Measurements from ENCODE around the gene OR13J1. TPM values are rescaled to one million over a fixed set of nuclear protein-coding genes. Genes with fewer than 3 reads are reported as not detected.
A peak's percentile ranks its signal among the peaks of the same experiment; 100 is the strongest.

OR13J1 gene
- total and polyA plus RNA-seq, 5 donors from 2014 or later = not detected

DNA sequence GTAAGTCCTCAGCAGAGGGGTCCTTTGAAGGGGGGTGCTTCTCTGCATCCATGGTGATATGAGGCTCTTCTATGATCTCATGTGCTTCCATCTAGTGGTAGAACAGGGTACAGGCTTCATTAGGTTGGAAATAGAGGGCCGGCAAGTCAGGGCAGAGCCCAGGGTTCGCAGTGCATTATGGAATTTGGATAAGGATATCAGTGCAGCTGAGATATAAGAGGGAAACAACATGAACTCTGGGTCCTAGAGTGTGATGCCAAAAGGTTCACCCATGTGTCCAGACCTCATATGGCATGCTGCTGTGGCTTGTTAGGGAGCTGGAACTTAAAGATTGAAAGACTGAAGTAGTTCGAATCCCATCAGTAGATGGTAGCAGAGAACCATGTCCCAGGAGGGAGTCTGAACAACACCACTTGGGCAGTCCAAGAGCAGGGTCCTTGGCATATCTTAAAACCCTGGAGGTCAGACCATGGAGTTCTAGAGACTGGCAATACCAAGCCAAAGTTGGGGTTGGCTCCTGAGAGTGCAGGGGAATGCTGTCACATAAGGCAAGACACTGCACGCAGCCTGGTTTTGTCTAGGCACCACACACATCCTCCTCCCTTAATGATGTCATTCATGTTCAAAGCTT, 44.0 kb downstream of the OR13J1 start:
- H3K4me1 Mint-ChIP-seq = peaks cover 5 to 32% (median 24%) of the 10 kb centered on the region in 4 donors
- no peaks in the 10 kb centered on the region for H3K9me3 Mint-ChIP-seq
- no peaks in the 10 kb centered on the region for H3K27me3 Mint-ChIP-seq
- peak overlapping the region; percentile 15 to 72 (median 63) for H3K4me3 Mint-ChIP-seq
- Histone ChIP-seq H3K9me3 (ENCODE audit: control insufficient read depth in 2 of 2, low read length in 2 of 2) (no peaks in the 10 kb centered on the region), H3K27ac (ENCODE audit: insufficient read depth, low read length, poor library complexity, severe bottlenecking) (no peak overlapping the region), H3K27me3 (ENCODE audit: control insufficient read depth, insufficient read depth, low read length) (no peaks in the 10 kb centered on the region), H3K4me3 (ENCODE audit: low read depth, low read length) (no peak overlapping the region), H3K4me1 (ENCODE audit: control insufficient read depth, insufficient read depth, low read length, poor library complexity, severe bottlenecking) (peaks cover 15% of the 10 kb centered on the region), H3K36me3 (ENCODE audit: control insufficient read depth, insufficient read depth, low read length) (no peaks in the 10 kb centered on the region)
- DNase-seq (peak; percentile 11 to 69 (median 57)), ATAC-seq (ENCODE audit: low read depth in 2 of 2) (peak; percentile 27 to 29)
- no peaks in the 10 kb centered on the region for H3K36me3 Mint-ChIP-seq
- peak overlapping the region in 1 of 3 donors; percentile 47 for H3K27ac Mint-ChIP-seq

DNA sequence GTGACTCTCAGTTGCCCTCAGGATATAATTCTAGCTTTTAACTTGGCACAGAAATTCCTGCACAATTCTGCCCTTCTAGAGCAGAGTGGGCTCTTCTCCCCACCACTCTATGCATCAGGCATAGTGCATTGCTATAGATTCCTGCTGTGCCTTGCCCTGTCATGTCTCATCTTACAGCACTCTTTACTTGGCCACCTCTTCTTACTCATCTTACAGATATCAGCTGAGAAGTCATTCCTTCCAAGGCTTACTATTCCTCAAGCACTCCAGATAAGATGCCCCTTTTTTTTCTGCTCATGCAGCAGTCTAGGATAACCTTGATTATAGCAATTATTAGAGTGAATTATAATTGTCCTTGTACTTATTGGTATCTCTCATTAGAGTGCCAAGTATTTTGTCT, 47.3 kb downstream of the OR13J1 start:
- no peak overlapping the region for H3K4me3 Mint-ChIP-seq
- Histone ChIP-seq H3K27me3 (ENCODE audit: control insufficient read depth, insufficient read depth, low read length) (no peaks in the 10 kb centered on the region), H3K36me3 (ENCODE audit: control insufficient read depth, insufficient read depth, low read length) (no peaks in the 10 kb centered on the region), H3K9me3 (ENCODE audit: control insufficient read depth in 2 of 2, low read length in 2 of 2) (no peaks in the 10 kb centered on the region), H3K4me1 (ENCODE audit: control insufficient read depth, insufficient read depth, low read length, poor library complexity, severe bottlenecking) (no peaks in the 10 kb centered on the region), H3K4me3 (ENCODE audit: low read depth, low read length) (no peak overlapping the region), H3K27ac (ENCODE audit: insufficient read depth, low read length, poor library complexity, severe bottlenecking) (no peak overlapping the region)
- no peaks in the 10 kb centered on the region for H3K36me3 Mint-ChIP-seq
- ATAC-seq (ENCODE audit: low read depth in 2 of 2) (no peak), DNase-seq (no peak)
- peaks cover 2 to 13% (median 5%) of the 10 kb centered on the region in 4 donors for H3K4me1 Mint-ChIP-seq
- no peaks in the 10 kb centered on the region for H3K27me3 Mint-ChIP-seq
- H3K9me3 Mint-ChIP-seq = no peaks in the 10 kb centered on the region
- H3K27ac Mint-ChIP-seq = peak overlapping the region in 1 of 3 donors; percentile 26

DNA sequence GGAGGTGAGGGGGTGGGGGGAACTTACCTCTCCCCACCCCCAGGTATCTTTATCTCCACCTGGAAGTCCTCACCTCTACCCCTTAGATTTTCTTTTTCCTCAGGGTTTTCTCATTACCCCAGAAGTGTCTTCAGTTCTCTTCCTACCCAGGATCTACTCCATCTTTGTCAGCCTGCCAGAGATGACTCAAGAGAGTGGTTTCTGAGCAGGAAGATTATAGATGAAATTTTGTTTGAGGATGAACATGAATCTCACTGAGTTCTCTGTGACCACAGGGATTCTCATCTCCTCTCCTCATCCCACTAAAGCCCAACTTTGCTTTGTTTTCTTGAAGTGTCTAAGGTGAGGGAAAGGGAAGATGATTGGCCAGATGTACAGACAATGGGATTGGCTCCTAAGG, 50.1 kb downstream of the OR13J1 start:
- H3K4me3 Mint-ChIP-seq = no peak overlapping the region
- no peak for DNase-seq
- peaks cover 3% of the 10 kb centered on the region for H3K27me3 ChIP-seq (ENCODE audit: control insufficient read depth, insufficient read depth, low read length)
- H3K4me3 ChIP-seq (ENCODE audit: low read depth, low read length) = no peak overlapping the region
- peaks cover 3 to 7% (median 6%) of the 10 kb centered on the region in 4 donors for H3K4me1 Mint-ChIP-seq
- H3K9me3 Mint-ChIP-seq = peaks cover 0 to 2% (median 0%) of the 10 kb centered on the region in 7 donors
- no peak overlapping the region for H3K27ac Mint-ChIP-seq
- no peaks in the 10 kb centered on the region for H3K36me3 Mint-ChIP-seq
- peaks cover 6% of the 10 kb centered on the region for H3K27me3 Mint-ChIP-seq
- H3K4me1 ChIP-seq (ENCODE audit: control insufficient read depth, insufficient read depth, low read length, poor library complexity, severe bottlenecking) = no peaks in the 10 kb centered on the region
- H3K9me3 ChIP-seq (ENCODE audit: control insufficient read depth in 2 of 2, low read length in 2 of 2) = no peaks in the 10 kb centered on the region
- no peak for ATAC-seq (ENCODE audit: low read depth in 2 of 2)
- H3K36me3 ChIP-seq (ENCODE audit: control insufficient read depth, insufficient read depth, low read length) = no peaks in the 10 kb centered on the region
- no peak overlapping the region for H3K27ac ChIP-seq (ENCODE audit: insufficient read depth, low read length, poor library complexity, severe bottlenecking)

Other genes with a start within 250 kb of the OR13J1 start
- gene SIT1, start 219.5 kb downstream of the OR13J1 start, total RNA-seq = 76.9 TPM
- 100 to 1,000 TPM; 239 to 346 (median 308) TPM for gene SIT1, start 219.5 kb downstream of the OR13J1 start, polyA plus RNA-seq
- gene RMRP, start 212.4 kb downstream of the OR13J1 start, total RNA-seq = 6,542 TPM
- not detected for gene RMRP, start 212.4 kb downstream of the OR13J1 start, polyA plus RNA-seq
- 31.2 TPM for gene CCDC107, start 212.1 kb downstream of the OR13J1 start, total RNA-seq
- gene CCDC107, start 212.1 kb downstream of the OR13J1 start, polyA plus RNA-seq = 10 to 100 TPM; 65.8 to 83.2 (median 71.7) TPM
- gene ARHGEF39, start 205.2 kb downstream of the OR13J1 start, total RNA-seq = 0.84 TPM
- under 1 TPM; 0.36 to 0.66 (median 0.44) TPM for gene ARHGEF39, start 205.2 kb downstream of the OR13J1 start, polyA plus RNA-seq
- not detected for gene CA9, start 196.5 kb downstream of the OR13J1 start, total RNA-seq
- gene CA9, start 196.5 kb downstream of the OR13J1 start, polyA plus RNA-seq = under 1 TPM in 1 of 4 donors, not detected in 3; 0.48 TPM
- gene TPM2, start 180.5 kb downstream of the OR13J1 start, total RNA-seq = 38.8 TPM
- gene TPM2, start 180.5 kb downstream of the OR13J1 start, polyA plus RNA-seq = not detected
- gene TLN1, start 138.2 kb downstream of the OR13J1 start, total RNA-seq = 277 TPM
- gene TLN1, start 138.2 kb downstream of the OR13J1 start, polyA plus RNA-seq = 10 to 100 TPM; 33.7 to 36.2 (median 35.9) TPM
- 14.6 TPM for gene CREB3, start 137.7 kb downstream of the OR13J1 start, total RNA-seq
- 10 to 100 TPM; 33.4 to 36.4 (median 34.6) TPM for gene CREB3, start 137.7 kb downstream of the OR13J1 start, polyA plus RNA-seq
- 47.9 TPM for gene GBA2, start 121.2 kb downstream of the OR13J1 start, total RNA-seq
- gene GBA2, start 121.2 kb downstream of the OR13J1 start, polyA plus RNA-seq = 10 to 100 TPM; 18.7 to 27.1 (median 21.2) TPM
- gene RGP1, start 121.1 kb downstream of the OR13J1 start, total RNA-seq = 22.8 TPM
- 10 to 100 TPM in 1 of 4 donors, 1 to 10 TPM in 3; 4.6 to 10.2 (median 7.0) TPM for gene RGP1, start 121.1 kb downstream of the OR13J1 start, polyA plus RNA-seq
- gene MSMP, start 116.1 kb downstream of the OR13J1 start, total RNA-seq = not detected
- gene MSMP, start 116.1 kb downstream of the OR13J1 start, polyA plus RNA-seq = under 1 TPM in 1 of 4 donors, not detected in 3; 0.69 TPM
- gene NPR2, start 78.8 kb downstream of the OR13J1 start, total RNA-seq = 7.7 TPM
- 1 to 10 TPM in 2 of 4 donors, under 1 TPM in 1, not detected in 1; 0.46 to 1.9 (median 1.5) TPM for gene NPR2, start 78.8 kb downstream of the OR13J1 start, polyA plus RNA-seq
- gene SPAG8, start 58.1 kb downstream of the OR13J1 start, total RNA-seq = 0.99 TPM
- gene SPAG8, start 58.1 kb downstream of the OR13J1 start, polyA plus RNA-seq = 1 to 10 TPM in 1 of 4 donors, under 1 TPM in 2, not detected in 1; 0.75 to 1.3 (median 0.85) TPM
- 21.7 TPM for gene HINT2, start 55.4 kb downstream of the OR13J1 start, total RNA-seq
- gene HINT2, start 55.4 kb downstream of the OR13J1 start, polyA plus RNA-seq = 100 to 1,000 TPM in 2 of 4 donors, 10 to 100 TPM in 2; 70.5 to 105 (median 90.6) TPM
- gene FAM221B, start 41.7 kb downstream of the OR13J1 start, total RNA-seq = not detected
- gene FAM221B, start 41.7 kb downstream of the OR13J1 start, polyA plus RNA-seq = under 1 TPM in 1 of 4 donors, not detected in 3; 0.03 TPM
- 3.3 TPM for gene TMEM8B, start 41.2 kb downstream of the OR13J1 start, total RNA-seq
- gene TMEM8B, start 41.2 kb downstream of the OR13J1 start, polyA plus RNA-seq = 1 to 10 TPM in 3 of 4 donors, under 1 TPM in 1; 0.21 to 1.5 (median 1.3) TPM
- gene HRCT1, start 35.8 kb upstream of the OR13J1 start, total RNA-seq = not detected
- not detected for gene HRCT1, start 35.8 kb upstream of the OR13J1 start, polyA plus RNA-seq
- gene SPAAR, start 39.1 kb upstream of the OR13J1 start, total RNA-seq = not detected
- not detected for gene SPAAR, start 39.1 kb upstream of the OR13J1 start, polyA plus RNA-seq
- not detected for gene OR2S2, start 87.8 kb upstream of the OR13J1 start, total RNA-seq
- gene OR2S2, start 87.8 kb upstream of the OR13J1 start, polyA plus RNA-seq = not detected
- 6.5 TPM for gene RECK, start 166.5 kb upstream of the OR13J1 start, total RNA-seq
- gene RECK, start 166.5 kb upstream of the OR13J1 start, polyA plus RNA-seq = 10 to 100 TPM in 2 of 4 donors, 1 to 10 TPM in 2; 5.5 to 12.6 (median 8.7) TPM